Endothelial cell of umbilical vein (primary cell): ENCODE measurements around the gene ST6GALNAC6. TPM values are rescaled to one million over a fixed set of nuclear protein-coding genes. Genes with fewer than 3 reads are reported as not detected.

ENCODE experiments used
- BruUV-seq: library from RNA; stranded (reverse); fragments of 400-500 nt; replicated peaks from 2 replicates; lab custom pipeline; 2021; lab: Mats Ljungman, UMichigan
- CTCF ChIA-PET: fragments of 300-600, 350-600 bp; sonication (Branson Sonifier 250); formaldehyde crosslinking; loops from one replicate; lab custom pipeline; 2021; ENCODE audit warnings: antibody characterized with exemption, inconsistent platforms; lab: Charles Lee
- POLR2A ChIA-PET: fragments of 300-600, 350-600 bp; sonication (Branson Sonifier 250); formaldehyde crosslinking; loops from one replicate; lab custom pipeline; 2021; ENCODE audit warnings: antibody characterized with exemption, inconsistent platforms; lab: Charles Lee
- DNase-seq: peaks from one replicate; pipeline ENCODE4 v3.0.0-alpha.2; 2011; ENCODE audit warnings: low read depth, low spot score
- FAIRE-seq: peaks from 2 replicates; lab custom pipeline; 2011; peaks lifted over from hg19 to GRCh38; lab: Jason Lieb, UNC
- H2AFZ ChIP-seq: 2 replicates; pipeline ENCODE4 v1.6.0; 2012; ENCODE audit warnings: low read depth, low read length, control low read depth, inconsistent platforms
- H3K27ac ChIP-seq: 2 replicates; pipeline ENCODE4 v1.5.1; 2011; ENCODE audit warnings: low read depth, mild to moderate bottlenecking, control low read depth, low read length, moderate library complexity; ENCODE audit not compliant: insufficient read depth
- H3K27me3 ChIP-seq, 2 experiments: 2 replicates each; pipeline versions ENCODE4 v1.6.0 to v1.6.1; 2011; ENCODE audit warnings: low read length in 2 of 2, mixed read lengths in 1 of 2; ENCODE audit not compliant: control insufficient read depth in 2 of 2, insufficient read depth in 2 of 2
- H3K36me3 ChIP-seq, 2 experiments: 2 replicates in 1 of 2; 3 replicates in 1 of 2; pipeline ENCODE4 v1.5.1; 2011; ENCODE audit warnings: low read length in 2 of 2, mild to moderate bottlenecking in 1 of 2, moderate library complexity in 1 of 2; ENCODE audit not compliant: control insufficient read depth in 2 of 2, insufficient read depth in 2 of 2; ENCODE audit errors: extremely low read depth in 1 of 2
- H3K4me1 ChIP-seq: 3 replicates; pipeline ENCODE4 v1.5.1; 2011; ENCODE audit warnings: mild to moderate bottlenecking, low read length; ENCODE audit not compliant: control insufficient read depth, insufficient read depth; ENCODE audit errors: extremely low read depth
- H3K4me2 ChIP-seq: 2 replicates; pipeline ENCODE4 v1.6.1; 2011; ENCODE audit warnings: low read length, control low read depth, mixed read lengths; ENCODE audit not compliant: insufficient read depth
- H3K4me3 ChIP-seq, 3 experiments: fragments of 200-600 bp in 1 of 3; sonication (generic), shearing (Covaris generic) in 1 of 3; replicated peaks in 1 of 3; 2 replicates each; pipeline ENCODE4 v1.5.1; 2011 to 2016; ENCODE audit warnings: control low read depth in 3 of 3, low read length in 3 of 3, mild to moderate bottlenecking in 2 of 3, inconsistent platforms in 1 of 3, low read depth in 1 of 3, moderate library complexity in 1 of 3; ENCODE audit not compliant: insufficient read depth in 1 of 3
- H3K79me2 ChIP-seq: 2 replicates; pipeline ENCODE4 v1.6.0; 2012; ENCODE audit warnings: low read length, inconsistent platforms; ENCODE audit not compliant: control insufficient read depth, insufficient read depth
- H3K9ac ChIP-seq: replicated peaks from 2 replicates; pipeline ENCODE3; 2011; ENCODE audit warnings: low read length, control low read depth; ENCODE audit not compliant: insufficient read depth; ENCODE audit errors: extremely low read depth
- H3K9me1 ChIP-seq: replicated peaks from 3 replicates; pipeline ENCODE4 v1.6.0; 2011; ENCODE audit warnings: mild to moderate bottlenecking, low read length; ENCODE audit not compliant: control insufficient read depth, insufficient read depth; ENCODE audit errors: extremely low read depth
- H3K9me3 ChIP-seq: replicated peaks from 2 replicates; pipeline ENCODE4 v1.5.1; 2012; ENCODE audit warnings: low read length, inconsistent platforms; ENCODE audit not compliant: control insufficient read depth, insufficient read depth
- H4K20me1 ChIP-seq: replicated peaks from 2 replicates; pipeline ENCODE3; 2011; ENCODE audit warnings: mild to moderate bottlenecking, low read length; ENCODE audit not compliant: control insufficient read depth, insufficient read depth; ENCODE audit errors: extremely low read depth
- CTCF ChIP-seq, 2 donors: IDR thresholded peaks; 1 replicate in 1 of 2; 2 replicates in 1 of 2; pipeline ENCODE4 v1.5.1; 2011; ENCODE audit warnings: low read length in 2 of 2, mild to moderate bottlenecking in 2 of 2, moderate library complexity in 2 of 2, control low read depth in 1 of 2, inconsistent platforms in 1 of 2, low read depth in 1 of 2; ENCODE audit not compliant: insufficient read depth in 1 of 2; ENCODE audit errors: extremely low read depth in 1 of 2
- FOS ChIP-seq: IDR thresholded peaks from 2 replicates; pipeline ENCODE4 v1.6.1; 2011; ENCODE audit warnings: mild to moderate bottlenecking, low read length, moderate library complexity, borderline replicate concordance; ENCODE audit not compliant: insufficient read depth
- GATA2 ChIP-seq: IDR thresholded peaks from 2 replicates; pipeline ENCODE4 v1.7.0; 2011; ENCODE audit warnings: low read depth, mild to moderate bottlenecking, moderate library complexity, mixed read lengths, low read length; ENCODE audit not compliant: insufficient read length, insufficient read depth
- MAX ChIP-seq: IDR thresholded peaks from 2 replicates; pipeline ENCODE4 v1.6.1; 2011; ENCODE audit not compliant: insufficient read depth, insufficient read length
- MYC ChIP-seq: IDR thresholded peaks from one replicate; pipeline ENCODE4 v1.6.1; 2011; ENCODE audit warnings: mild to moderate bottlenecking, low read depth, low read length
- POLR2A ChIP-seq: IDR thresholded peaks from 2 replicates; pipeline ENCODE4 v1.6.1; 2012; ENCODE audit warnings: low read depth, mild to moderate bottlenecking, control low read depth, low read length
- POLR2AphosphoS5 ChIP-seq: IDR thresholded peaks from 2 replicates; pipeline ENCODE4 v1.6.1; 2012; ENCODE audit warnings: low read depth, mild to moderate bottlenecking, control low read depth, low read length, moderate library complexity; ENCODE audit not compliant: insufficient read depth
- dilution Hi-C: fragments of 300-500 bp; cut with MboI; formaldehyde crosslinking; loops from one replicate; pipeline ENCODE4 v1.15.0; 2019; ENCODE audit warnings: low sequenced_read_pairs; ENCODE audit not compliant: extremely low pct_ligation_motif_present
- intact Hi-C: fragments of 100-400 bp; cut with micrococcal nuclease; formaldehyde crosslinking; loops from one replicate; pipeline ENCODE4 v1.10.0; 2022
- polyA plus RNA-seq, 4 experiments: library from polyadenylated mRNA; depleted of rRNA in 3 of 4; stranded (reverse) in 3 of 4; unstranded in 1 of 4; fragments of >200 nt; gene quantifications; 2 replicates each; pipeline versions ENCODE4 v1.2.1 to v1.2.3, GENCODE V29; 2011 to 2012; ENCODE audit warnings: missing spikeins in 1 of 4
- total RNA-seq: library from RNA; stranded (reverse); gene quantifications from 2 replicates; pipeline ENCODE4 v1.2.3, GENCODE V29; 2021

The ST6GALNAC6 gene
- total and polyA plus RNA-seq, 2 donors (not counting 3 experiments of a cell fraction or from before 2014, with no cell fraction given) = 43.0 to 78.9 TPM

GRCh38 chr9:127944586-127945218, 45.3 kb upstream of the ST6GALNAC6 start:
- H3K9me1 ChIP-seq = no peaks in the 10 kb centered on the region
- H3K4me2 ChIP-seq = no peak overlapping the region
- dilution Hi-C loops = no loop called here
- H3K27me3 ChIP-seq = no peaks in the 10 kb centered on the region
- no peak overlapping the region for H3K9ac ChIP-seq
- H3K79me2 ChIP-seq = no peaks in the 10 kb centered on the region
- no peaks in the 10 kb centered on the region for H4K20me1 ChIP-seq
- no peaks in the 10 kb centered on the region for H3K9me3 ChIP-seq
- FAIRE-seq (no peak), DNase-seq (no peak)
- peaks cover 0 to 5% of the 10 kb centered on the region in 2 experiments for H3K36me3 ChIP-seq
- ChIA-PET POLR2A (no interaction called here), CTCF (interaction anchor here (0.9 to 6.5 kb wide), 13 partner anchors 10 to 173 kb away, joined by 3 to 203 read pairs (median 5); partner anchors contain the start of gene EEIG1)
- no peak for TF ChIP-seq POLR2AphosphoS5
- TF ChIP-seq MYC = no peak
- no peak for TF ChIP-seq POLR2A
- no peak for TF ChIP-seq MAX
- TF ChIP-seq FOS = no peak
- no peak for TF ChIP-seq GATA2
- no peaks in the 10 kb centered on the region for H3K4me1 ChIP-seq
- no peak overlapping the region for H3K4me3 ChIP-seq
- BruUV-seq = no TSS peak
- H3K27ac ChIP-seq = no peak overlapping the region
- no peak overlapping the region for H2AFZ ChIP-seq
- intact Hi-C loops = no loop called here

DNA sequence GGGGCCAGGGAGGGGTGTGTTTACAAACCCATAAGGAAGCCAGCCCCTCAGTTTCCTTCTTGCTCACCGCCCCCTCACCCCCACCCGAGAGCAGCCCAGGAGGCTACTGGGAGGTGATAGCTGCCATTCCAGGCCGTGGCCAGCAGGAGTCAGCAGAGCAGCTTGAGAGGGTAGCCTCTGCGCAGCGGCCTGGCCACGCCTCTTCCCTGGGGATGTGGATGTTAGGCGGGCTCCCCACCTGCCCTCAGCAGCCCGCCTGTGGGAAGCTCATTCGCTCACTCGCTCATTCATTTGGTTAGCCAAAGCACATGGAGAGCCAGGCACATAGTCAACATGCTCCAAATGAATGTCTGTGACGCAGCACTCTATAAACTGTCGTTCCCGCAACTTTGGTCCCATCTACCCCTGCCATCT, 44.3 kb upstream of the ST6GALNAC6 start:
- peak; percentile 87 for FAIRE-seq

More for the DNA sequence above, 44.3 kb upstream of the ST6GALNAC6 start:
- intact Hi-C loops = loop anchor here (1.0 to 2.0 kb wide), 6 partner anchors 37 to 174 kb away; partner anchors contain the start of gene EEIG1
- Histone ChIP-seq H3K79me2 (no peaks in the 10 kb centered on the region), H3K9me1 (no peaks in the 10 kb centered on the region), H3K9me3 (no peaks in the 10 kb centered on the region), H3K27ac (no peak overlapping the region), H3K4me3 (no peak overlapping the region), H3K36me3 (peaks cover 0 to 5% of the 10 kb centered on the region in 2 experiments), H3K9ac (no peak overlapping the region), H2AFZ (no peak overlapping the region), H3K4me1 (no peaks in the 10 kb centered on the region), H3K27me3 (no peaks in the 10 kb centered on the region), H4K20me1 (no peaks in the 10 kb centered on the region), H3K4me2 (no peak overlapping the region)
- peak; percentile 71 for DNase-seq
- dilution Hi-C loops = no loop called here
- no TSS peak for BruUV-seq
- ChIA-PET POLR2A (no interaction called here), CTCF (interaction anchor here (0.8 to 6.5 kb wide), 43 partner anchors 8 to 303 kb away, joined by 3 to 203 read pairs (median 5); partner anchors contain the start of genes EEIG1, NAIF1 and SLC25A25)
- TF ChIP-seq MYC = peak; percentile 13
- peak; percentile 90 to 99 for TF ChIP-seq CTCF (IDR thresholded peaks at IDR 0.05; ENCODE audit: extremely low read depth in 1 of 2, insufficient read depth in 1 of 2, low read depth in 1 of 2, low read length in 2 of 2)
- TF ChIP-seq GATA2 = no peak
